GM10266 (cell line): Measurements from ENCODE around the gene ANK3.

Experiments used
- DNase-seq: peaks from one replicate; pipeline ENCODE4 v3.0.0; 2012; ENCODE audit errors: extremely low spot score
- TF ChIP-seq, protein P1 (sequence below): IDR thresholded peaks from 2 replicates; pipeline ENCODE4 v1.5.1; 2012; ENCODE audit warnings: mild to moderate bottlenecking, low read depth; ENCODE audit not compliant: control insufficient read depth, insufficient read depth; ENCODE audit errors: missing control alignments

ANK3 gene

GRCh38 chr10:60413306-60414012 lies 23.8 kb upstream of the ANK3 start:
- no peak for DNase-seq
- TF ChIP-seq, protein P1, sequence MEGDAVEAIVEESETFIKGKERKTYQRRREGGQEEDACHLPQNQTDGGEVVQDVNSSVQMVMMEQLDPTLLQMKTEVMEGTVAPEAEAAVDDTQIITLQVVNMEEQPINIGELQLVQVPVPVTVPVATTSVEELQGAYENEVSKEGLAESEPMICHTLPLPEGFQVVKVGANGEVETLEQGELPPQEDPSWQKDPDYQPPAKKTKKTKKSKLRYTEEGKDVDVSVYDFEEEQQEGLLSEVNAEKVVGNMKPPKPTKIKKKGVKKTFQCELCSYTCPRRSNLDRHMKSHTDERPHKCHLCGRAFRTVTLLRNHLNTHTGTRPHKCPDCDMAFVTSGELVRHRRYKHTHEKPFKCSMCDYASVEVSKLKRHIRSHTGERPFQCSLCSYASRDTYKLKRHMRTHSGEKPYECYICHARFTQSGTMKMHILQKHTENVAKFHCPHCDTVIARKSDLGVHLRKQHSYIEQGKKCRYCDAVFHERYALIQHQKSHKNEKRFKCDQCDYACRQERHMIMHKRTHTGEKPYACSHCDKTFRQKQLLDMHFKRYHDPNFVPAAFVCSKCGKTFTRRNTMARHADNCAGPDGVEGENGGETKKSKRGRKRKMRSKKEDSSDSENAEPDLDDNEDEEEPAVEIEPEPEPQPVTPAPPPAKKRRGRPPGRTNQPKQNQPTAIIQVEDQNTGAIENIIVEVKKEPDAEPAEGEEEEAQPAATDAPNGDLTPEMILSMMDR = no peak

DNA sequence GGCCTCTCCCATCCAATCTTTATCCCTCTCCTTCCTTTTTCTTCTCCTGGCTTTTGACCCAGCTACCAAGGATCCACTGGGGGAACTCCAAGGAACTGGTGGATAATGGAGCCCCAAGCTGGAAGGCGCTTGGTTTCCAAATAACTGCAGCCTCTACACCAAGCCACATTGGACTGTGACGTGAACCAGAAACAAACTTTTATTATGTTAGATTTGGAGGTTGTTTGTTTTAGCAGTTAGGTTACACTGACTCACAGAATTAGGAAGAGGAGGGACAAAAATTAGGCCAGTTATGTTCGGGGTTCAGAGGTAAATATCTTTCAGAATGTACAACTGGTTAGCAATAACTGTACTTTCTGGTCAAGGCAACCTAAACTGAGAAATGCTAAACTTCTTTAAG lies 21.3 kb upstream of the ANK3 start:
- DNase-seq = no peak
- TF ChIP-seq, protein P1 = no peak

DNA sequence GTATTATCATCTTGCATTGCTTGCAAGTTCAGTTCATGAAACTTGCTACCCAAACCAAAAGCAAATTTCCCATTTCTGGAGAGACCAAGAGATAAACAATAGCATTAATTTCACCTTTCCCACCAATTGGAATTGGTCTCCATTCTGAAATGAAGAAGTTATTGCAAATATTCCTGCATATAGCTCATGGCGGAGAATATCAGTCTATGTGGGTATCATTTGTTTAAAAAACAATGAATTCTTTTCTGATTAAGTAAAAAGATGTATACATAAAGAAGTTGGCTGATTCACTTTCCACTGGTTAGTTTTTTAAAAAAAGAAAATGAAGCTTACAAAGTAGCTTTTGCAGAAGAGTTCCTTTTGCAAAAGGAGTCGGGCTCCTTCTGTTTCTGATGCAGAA lies 19.5 kb upstream of the ANK3 start:
- no peak for DNase-seq
- TF ChIP-seq, protein P1 = no peak

DNA sequence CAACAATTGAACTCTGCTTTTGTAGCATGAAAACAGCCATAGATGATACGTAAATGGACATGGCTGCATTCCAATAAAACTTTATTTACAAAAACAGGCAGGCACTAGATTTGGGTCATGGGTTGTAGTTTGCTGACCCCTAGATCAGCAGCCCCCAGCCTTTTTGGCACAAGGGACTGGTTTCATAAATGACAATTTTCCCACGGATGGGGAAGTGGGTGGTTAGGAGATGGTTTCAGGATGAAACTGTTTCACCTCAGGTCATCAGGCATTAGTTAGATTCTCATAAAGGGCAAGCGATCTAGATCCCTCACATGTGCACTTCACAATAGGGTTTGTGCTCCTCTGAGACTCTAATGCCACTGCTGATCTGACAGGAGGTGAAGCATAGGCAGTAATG lies 16.5 kb upstream of the ANK3 start:
- no peak for DNase-seq
- TF ChIP-seq, protein P1 = no peak

- TF ChIP-seq, protein P1 = no peak
- no peak for DNase-seq
These were observed 15.5 kb upstream of the ANK3 start for GRCh38 chr10:60405172-60405571.

DNA sequence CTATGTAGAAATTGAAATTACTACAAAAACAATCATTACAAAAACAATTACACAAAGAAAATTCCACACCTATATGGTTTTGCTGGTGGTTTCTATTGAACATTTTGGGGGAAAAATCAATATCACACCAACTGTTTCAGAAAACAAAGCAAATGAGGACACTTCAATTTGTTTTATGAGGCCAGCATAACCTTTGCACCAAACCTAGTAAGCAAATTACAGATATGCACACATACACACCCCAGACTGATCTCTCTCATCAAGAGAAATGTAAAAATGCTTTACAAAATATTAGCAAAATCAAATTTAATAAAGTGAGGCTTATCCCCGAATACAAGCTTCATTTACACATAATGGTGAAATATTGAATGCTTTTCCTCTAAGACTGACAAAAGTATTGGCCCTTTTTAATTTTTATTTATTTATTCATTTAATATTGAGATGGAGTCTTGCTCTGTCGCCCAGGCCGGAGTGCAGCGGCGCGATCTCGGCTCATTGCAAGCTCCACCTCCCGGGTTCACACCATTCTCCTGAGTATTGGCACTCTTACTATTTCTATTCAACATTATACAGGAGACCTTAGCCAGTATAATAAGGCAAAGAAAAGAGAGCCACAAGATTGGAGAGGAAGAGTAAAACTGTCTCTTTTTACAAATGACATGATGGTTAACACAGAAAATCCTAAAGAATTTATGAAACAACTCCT lies 13.6 kb upstream of the ANK3 start:
- TF ChIP-seq, protein P1 = no peak

GRCh38 chr10:60400366-60400765 lies 10.7 kb upstream of the ANK3 start:
- no peak for DNase-seq
- TF ChIP-seq, protein P1 = no peak

More for the DNA sequence above, 13.6 kb upstream of the ANK3 start:
- DNase-seq = no peak
